Tibial nerve (tissue), 4 donors: ENCODE data around the gene METTL16.

ENCODE experiments used
- EP300 ChIP-seq, 2 donors: sonication (generic); formaldehyde crosslinking; IDR thresholded peaks; one replicate each; pipeline ENCODE4 v1.6.1; 2017; ENCODE audit warnings: antibody characterized with exemption in 2 of 2, mild to moderate bottlenecking in 1 of 2
- POLR2A ChIP-seq, 2 donors: fragments of 450-650 bp; IDR thresholded peaks; one replicate each; pipeline ENCODE4 v1.6.1; 2017; ENCODE audit warnings: antibody characterized with exemption in 2 of 2, mild to moderate bottlenecking in 2 of 2, moderate library complexity in 2 of 2
- TF ChIP-seq, protein P1 (sequence below), 5 experiments: fragments of 200-600 bp in 3 of 5; fragments of 450-650 bp in 2 of 5; sonication (generic) in 3 of 5; IDR thresholded peaks; one replicate each; pipeline ENCODE4 v1.5.1; 2016 to 2019; ENCODE audit warnings: antibody characterized with exemption in 5 of 5, mild to moderate bottlenecking in 3 of 5, moderate library complexity in 2 of 5

DNA sequence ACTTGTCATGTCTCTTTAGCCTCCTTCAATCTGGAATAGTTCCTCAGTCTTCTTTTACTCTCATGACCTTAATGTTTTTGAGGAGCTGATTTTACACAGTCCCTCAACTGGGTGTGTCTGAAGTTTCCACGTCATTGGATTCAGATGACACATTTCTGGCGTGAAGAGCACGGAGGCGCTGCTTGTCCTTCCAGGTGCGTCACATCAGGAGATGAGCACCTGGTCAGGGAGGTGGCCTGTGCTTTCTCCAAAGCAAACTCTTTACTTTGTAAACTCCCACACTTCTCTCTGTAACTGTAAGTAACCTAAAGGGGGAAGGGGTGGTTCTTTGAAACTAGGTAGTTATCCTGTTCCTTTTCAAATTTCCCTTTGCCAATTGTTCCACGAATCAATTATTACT lies 58.4 kb downstream of the METTL16 start:
- TF ChIP-seq, protein P1, sequence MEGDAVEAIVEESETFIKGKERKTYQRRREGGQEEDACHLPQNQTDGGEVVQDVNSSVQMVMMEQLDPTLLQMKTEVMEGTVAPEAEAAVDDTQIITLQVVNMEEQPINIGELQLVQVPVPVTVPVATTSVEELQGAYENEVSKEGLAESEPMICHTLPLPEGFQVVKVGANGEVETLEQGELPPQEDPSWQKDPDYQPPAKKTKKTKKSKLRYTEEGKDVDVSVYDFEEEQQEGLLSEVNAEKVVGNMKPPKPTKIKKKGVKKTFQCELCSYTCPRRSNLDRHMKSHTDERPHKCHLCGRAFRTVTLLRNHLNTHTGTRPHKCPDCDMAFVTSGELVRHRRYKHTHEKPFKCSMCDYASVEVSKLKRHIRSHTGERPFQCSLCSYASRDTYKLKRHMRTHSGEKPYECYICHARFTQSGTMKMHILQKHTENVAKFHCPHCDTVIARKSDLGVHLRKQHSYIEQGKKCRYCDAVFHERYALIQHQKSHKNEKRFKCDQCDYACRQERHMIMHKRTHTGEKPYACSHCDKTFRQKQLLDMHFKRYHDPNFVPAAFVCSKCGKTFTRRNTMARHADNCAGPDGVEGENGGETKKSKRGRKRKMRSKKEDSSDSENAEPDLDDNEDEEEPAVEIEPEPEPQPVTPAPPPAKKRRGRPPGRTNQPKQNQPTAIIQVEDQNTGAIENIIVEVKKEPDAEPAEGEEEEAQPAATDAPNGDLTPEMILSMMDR (IDR thresholded peaks at IDR 0.05): no peak
- TF ChIP-seq POLR2A (IDR thresholded peaks at IDR 0.05) (no peak), EP300 (IDR thresholded peaks at IDR 0.05) (no peak)
